HG02981 (cell line): ENCODE measurements around the gene NR2F6.

Source experiments
- ATAC-seq: cut with Tn5 transposase; IDR thresholded peaks from one replicate; pipeline ENCODE4 v1.9.1; 2021; ENCODE audit warnings: mild to moderate bottlenecking, moderate library complexity; ENCODE audit not compliant: unreplicated experiment

The NR2F6 gene

GRCh38 chr19:17240062-17240752 lies 5.5 kb downstream of the NR2F6 start:
- no peak for ATAC-seq

- no peak for ATAC-seq
These were observed 7.7 kb downstream of the NR2F6 start for GRCh38 chr19:17237747-17238706.

GRCh38 chr19:17236811-17237543 lies 8.7 kb downstream of the NR2F6 start:
- no peak for ATAC-seq

GRCh38 chr19:17235971-17236777 lies 9.5 kb downstream of the NR2F6 start:
- ATAC-seq, result peak; percentile 6

GRCh38 chr19:17235300-17235970 lies 10.3 kb downstream of the NR2F6 start:
- peak; percentile 77 for ATAC-seq

- ATAC-seq, result no peak
These were observed 10.8 kb downstream of the NR2F6 start for GRCh38 chr19:17234911-17235299.

- no peak for ATAC-seq
These were observed 13.5 kb downstream of the NR2F6 start for GRCh38 chr19:17232258-17232657.

GRCh38 chr19:17229890-17230289 lies 15.8 kb downstream of the NR2F6 start:
- no peak for ATAC-seq

- no peak for ATAC-seq
These were observed 17.8 kb downstream of the NR2F6 start for GRCh38 chr19:17227798-17228367.

GRCh38 chr19:17226002-17226933 lies 19.5 kb downstream of the NR2F6 start, which contains the start of gene OCEL1:
TSS of gene OCEL1 (plus strand) at chr19:17226226. CDS start at chr19:17226248, 22 bp downstream.
- peak; percentile 85 for ATAC-seq

GRCh38 chr19:17225053-17225452 lies 20.7 kb downstream of the NR2F6 start:
- no peak for ATAC-seq

- no peak for ATAC-seq
These were observed 25.4 kb downstream of the NR2F6 start for GRCh38 chr19:17220207-17220758.

- no peak for ATAC-seq
These were observed 26.4 kb downstream of the NR2F6 start for GRCh38 chr19:17219286-17219685.

- ATAC-seq, result no peak
These were observed 29.6 kb downstream of the NR2F6 start for GRCh38 chr19:17216058-17216670.

- ATAC-seq, result peak; percentile 78
These were observed 30.4 kb downstream of the NR2F6 start, which contains the start of gene USE1 for GRCh38 chr19:17215127-17215971. TSS of gene USE1 (plus strand) at chr19:17215357. CDS start at chr19:17215406, 49 bp downstream.

GRCh38 chr19:17214508-17215126 lies 31.1 kb downstream of the NR2F6 start:
- no peak for ATAC-seq
